GM21447 (cell line): ENCODE data around the gene EFHC1.
A peak's percentile ranks its signal among the peaks of the same experiment; 100 is the strongest.

Experiments used
- ATAC-seq: cut with Tn5 transposase; IDR thresholded peaks from one replicate; pipeline ENCODE4 v1.9.1; 2021; ENCODE audit not compliant: unreplicated experiment

EFHC1 gene

GRCh38 chr6:52551483-52552277 is 131.5 kb downstream of the EFHC1 start:
- ATAC-seq, result no peak

- peak; percentile 97 for ATAC-seq
These were observed 132.1 kb downstream of the EFHC1 start for GRCh38 chr6:52552278-52552643.

GRCh38 chr6:52553158-52553557 is 133.0 kb downstream of the EFHC1 start:
- ATAC-seq, result no peak

- no peak for ATAC-seq
These were observed 133.6 kb downstream of the EFHC1 start for GRCh38 chr6:52553719-52554118.

- no peak for ATAC-seq
These were observed 134.6 kb downstream of the EFHC1 start for GRCh38 chr6:52554684-52555280.

- ATAC-seq, result no peak
These were observed 135.5 kb downstream of the EFHC1 start for GRCh38 chr6:52555518-52556233.

GRCh38 chr6:52557389-52558265 is 137.5 kb downstream of the EFHC1 start:
- no peak for ATAC-seq

- ATAC-seq, result no peak
These were observed 138.3 kb downstream of the EFHC1 start for GRCh38 chr6:52558266-52559000.

- ATAC-seq, result no peak
These were observed 140.3 kb downstream of the EFHC1 start for GRCh38 chr6:52560462-52560861.

- no peak for ATAC-seq
These were observed 142.8 kb downstream of the EFHC1 start for GRCh38 chr6:52562911-52563310.

GRCh38 chr6:52564856-52565255 is 144.7 kb downstream of the EFHC1 start:
- ATAC-seq, result no peak

- ATAC-seq, result peak; percentile 87
These were observed 146.1 kb downstream of the EFHC1 start for GRCh38 chr6:52566201-52566600.

GRCh38 chr6:52566853-52567279 is 146.7 kb downstream of the EFHC1 start:
- ATAC-seq, result no peak

GRCh38 chr6:52568320-52568719 is 148.2 kb downstream of the EFHC1 start:
- no peak for ATAC-seq

GRCh38 chr6:52570291-52570700 is 150.2 kb downstream of the EFHC1 start:
- no peak for ATAC-seq

GRCh38 chr6:52571099-52571755 is 151.1 kb downstream of the EFHC1 start:
- ATAC-seq, result no peak

- ATAC-seq, result no peak
These were observed 152.4 kb downstream of the EFHC1 start for GRCh38 chr6:52572536-52572935.

GRCh38 chr6:52573295-52573694 is 153.2 kb downstream of the EFHC1 start:
- no peak for ATAC-seq
